ENCODE measurements around the gene TGFBR3L. TPM values are rescaled to one million over a fixed set of nuclear protein-coding genes. Genes with fewer than 3 reads are reported as not detected.

The TGFBR3L gene
- total and polyA plus RNA-seq, 2 of the 13 experiments (the other 11 are each of a cell fraction or from before 2014, with no cell fraction given), result 0.20 to 1.0 TPM

DNA sequence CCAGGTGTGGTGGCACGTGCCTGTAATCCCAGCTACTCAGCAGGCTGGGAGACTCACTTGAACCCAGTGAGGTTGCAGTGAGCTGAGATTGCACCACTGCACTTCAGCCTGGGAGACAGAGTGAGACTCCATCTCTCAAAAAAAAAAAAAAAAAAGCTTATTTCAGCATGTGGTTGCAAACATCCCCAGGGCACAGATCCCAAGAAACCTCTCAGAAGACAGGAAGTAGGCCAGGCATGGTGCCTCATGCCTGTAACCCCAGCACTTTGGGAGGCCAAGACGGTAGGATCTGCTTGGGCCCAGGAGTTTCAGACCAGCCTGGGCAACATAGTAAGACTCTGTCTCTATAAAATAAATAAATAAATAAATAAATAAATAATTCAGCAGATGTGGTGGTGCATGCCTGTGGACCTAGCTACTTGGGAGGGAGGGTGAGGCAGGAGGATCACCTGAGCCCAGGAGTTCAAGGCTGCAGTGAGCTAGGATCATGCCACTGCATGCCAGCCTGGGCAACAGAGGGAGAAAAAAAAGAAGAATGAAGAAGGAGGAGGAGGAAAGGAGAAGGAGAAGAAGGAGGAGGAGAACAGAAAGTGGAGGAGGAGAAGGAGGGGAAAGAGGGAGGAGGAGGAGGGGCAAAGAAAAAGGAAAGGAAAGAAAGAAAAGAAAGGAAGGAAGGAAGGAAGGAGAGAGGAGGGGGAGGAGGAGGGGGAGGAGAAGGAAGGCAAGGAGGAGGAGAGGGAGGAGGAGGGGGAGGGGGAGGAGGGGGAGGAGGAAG is 30.6 kb upstream of the TGFBR3L start (continued):
- TF ChIP-seq, protein P1, sequence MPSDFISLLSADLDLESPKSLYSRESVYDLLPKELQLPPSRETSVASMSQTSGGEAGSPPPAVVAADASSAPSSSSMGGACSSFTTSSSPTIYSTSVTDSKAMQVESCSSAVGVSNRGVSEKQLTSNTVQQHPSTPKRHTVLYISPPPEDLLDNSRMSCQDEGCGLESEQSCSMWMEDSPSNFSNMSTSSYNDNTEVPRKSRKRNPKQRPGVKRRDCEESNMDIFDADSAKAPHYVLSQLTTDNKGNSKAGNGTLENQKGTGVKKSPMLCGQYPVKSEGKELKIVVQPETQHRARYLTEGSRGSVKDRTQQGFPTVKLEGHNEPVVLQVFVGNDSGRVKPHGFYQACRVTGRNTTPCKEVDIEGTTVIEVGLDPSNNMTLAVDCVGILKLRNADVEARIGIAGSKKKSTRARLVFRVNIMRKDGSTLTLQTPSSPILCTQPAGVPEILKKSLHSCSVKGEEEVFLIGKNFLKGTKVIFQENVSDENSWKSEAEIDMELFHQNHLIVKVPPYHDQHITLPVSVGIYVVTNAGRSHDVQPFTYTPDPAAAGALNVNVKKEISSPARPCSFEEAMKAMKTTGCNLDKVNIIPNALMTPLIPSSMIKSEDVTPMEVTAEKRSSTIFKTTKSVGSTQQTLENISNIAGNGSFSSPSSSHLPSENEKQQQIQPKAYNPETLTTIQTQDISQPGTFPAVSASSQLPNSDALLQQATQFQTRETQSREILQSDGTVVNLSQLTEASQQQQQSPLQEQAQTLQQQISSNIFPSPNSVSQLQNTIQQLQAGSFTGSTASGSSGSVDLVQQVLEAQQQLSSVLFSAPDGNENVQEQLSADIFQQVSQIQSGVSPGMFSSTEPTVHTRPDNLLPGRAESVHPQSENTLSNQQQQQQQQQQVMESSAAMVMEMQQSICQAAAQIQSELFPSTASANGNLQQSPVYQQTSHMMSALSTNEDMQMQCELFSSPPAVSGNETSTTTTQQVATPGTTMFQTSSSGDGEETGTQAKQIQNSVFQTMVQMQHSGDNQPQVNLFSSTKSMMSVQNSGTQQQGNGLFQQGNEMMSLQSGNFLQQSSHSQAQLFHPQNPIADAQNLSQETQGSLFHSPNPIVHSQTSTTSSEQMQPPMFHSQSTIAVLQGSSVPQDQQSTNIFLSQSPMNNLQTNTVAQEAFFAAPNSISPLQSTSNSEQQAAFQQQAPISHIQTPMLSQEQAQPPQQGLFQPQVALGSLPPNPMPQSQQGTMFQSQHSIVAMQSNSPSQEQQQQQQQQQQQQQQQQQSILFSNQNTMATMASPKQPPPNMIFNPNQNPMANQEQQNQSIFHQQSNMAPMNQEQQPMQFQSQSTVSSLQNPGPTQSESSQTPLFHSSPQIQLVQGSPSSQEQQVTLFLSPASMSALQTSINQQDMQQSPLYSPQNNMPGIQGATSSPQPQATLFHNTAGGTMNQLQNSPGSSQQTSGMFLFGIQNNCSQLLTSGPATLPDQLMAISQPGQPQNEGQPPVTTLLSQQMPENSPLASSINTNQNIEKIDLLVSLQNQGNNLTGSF (CRISPR knock-in tag; IDR thresholded peaks at IDR 0.05), result no peak
- TF ChIP-seq ATM (IDR thresholded peaks at IDR 0.05; ENCODE audit: borderline replicate concordance), result no peak
- no peak for TF ChIP-seq TAF15 (IDR thresholded peaks at IDR 0.05; ENCODE audit: low read depth, low read length, poor library complexity, severe bottlenecking)
- no peak for TF ChIP-seq RARA (CRISPR knock-in tag; IDR thresholded peaks at IDR 0.05)
- TF ChIP-seq ZNF776 (CRISPR knock-in tag; IDR thresholded peaks at IDR 0.05), result no peak
- TF ChIP-seq, protein P2, sequence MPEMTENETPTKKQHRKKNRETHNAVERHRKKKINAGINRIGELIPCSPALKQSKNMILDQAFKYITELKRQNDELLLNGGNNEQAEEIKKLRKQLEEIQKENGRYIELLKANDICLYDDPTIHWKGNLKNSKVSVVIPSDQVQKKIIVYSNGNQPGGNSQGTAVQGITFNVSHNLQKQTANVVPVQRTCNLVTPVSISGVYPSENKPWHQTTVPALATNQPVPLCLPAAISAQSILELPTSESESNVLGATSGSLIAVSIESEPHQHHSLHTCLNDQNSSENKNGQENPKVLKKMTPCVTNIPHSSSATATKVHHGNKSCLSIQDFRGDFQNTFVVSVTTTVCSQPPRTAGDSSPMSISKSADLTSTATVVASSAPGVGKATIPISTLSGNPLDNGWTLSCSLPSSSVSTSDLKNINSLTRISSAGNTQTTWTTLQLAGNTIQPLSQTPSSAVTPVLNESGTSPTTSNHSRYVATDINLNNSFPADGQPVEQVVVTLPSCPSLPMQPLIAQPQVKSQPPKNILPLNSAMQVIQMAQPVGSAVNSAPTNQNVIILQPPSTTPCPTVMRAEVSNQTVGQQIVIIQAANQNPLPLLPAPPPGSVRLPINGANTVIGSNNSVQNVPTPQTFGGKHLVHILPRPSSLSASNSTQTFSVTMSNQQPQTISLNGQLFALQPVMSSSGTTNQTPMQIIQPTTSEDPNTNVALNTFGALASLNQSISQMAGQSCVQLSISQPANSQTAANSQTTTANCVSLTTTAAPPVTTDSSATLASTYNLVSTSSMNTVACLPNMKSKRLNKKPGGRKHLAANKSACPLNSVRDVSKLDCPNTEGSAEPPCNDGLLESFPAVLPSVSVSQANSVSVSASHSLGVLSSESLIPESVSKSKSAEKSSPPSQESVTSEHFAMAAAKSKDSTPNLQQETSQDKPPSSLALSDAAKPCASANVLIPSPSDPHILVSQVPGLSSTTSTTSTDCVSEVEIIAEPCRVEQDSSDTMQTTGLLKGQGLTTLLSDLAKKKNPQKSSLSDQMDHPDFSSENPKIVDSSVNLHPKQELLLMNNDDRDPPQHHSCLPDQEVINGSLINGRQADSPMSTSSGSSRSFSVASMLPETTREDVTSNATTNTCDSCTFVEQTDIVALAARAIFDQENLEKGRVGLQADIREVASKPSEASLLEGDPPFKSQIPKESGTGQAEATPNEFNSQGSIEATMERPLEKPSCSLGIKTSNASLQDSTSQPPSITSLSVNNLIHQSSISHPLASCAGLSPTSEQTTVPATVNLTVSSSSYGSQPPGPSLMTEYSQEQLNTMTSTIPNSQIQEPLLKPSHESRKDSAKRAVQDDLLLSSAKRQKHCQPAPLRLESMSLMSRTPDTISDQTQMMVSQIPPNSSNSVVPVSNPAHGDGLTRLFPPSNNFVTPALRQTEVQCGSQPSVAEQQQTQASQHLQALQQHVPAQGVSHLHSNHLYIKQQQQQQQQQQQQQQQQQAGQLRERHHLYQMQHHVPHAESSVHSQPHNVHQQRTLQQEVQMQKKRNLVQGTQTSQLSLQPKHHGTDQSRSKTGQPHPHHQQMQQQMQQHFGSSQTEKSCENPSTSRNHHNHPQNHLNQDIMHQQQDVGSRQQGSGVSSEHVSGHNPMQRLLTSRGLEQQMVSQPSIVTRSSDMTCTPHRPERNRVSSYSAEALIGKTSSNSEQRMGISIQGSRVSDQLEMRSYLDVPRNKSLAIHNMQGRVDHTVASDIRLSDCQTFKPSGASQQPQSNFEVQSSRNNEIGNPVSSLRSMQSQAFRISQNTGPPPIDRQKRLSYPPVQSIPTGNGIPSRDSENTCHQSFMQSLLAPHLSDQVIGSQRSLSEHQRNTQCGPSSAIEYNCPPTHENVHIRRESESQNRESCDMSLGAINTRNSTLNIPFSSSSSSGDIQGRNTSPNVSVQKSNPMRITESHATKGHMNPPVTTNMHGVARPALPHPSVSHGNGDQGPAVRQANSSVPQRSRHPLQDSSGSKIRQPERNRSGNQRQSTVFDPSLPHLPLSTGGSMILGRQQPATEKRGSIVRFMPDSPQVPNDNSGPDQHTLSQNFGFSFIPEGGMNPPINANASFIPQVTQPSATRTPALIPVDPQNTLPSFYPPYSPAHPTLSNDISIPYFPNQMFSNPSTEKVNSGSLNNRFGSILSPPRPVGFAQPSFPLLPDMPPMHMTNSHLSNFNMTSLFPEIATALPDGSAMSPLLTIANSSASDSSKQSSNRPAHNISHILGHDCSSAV (CRISPR knock-in tag; IDR thresholded peaks at IDR 0.05; ENCODE audit: borderline replicate concordance), result no peak
- TF ChIP-seq, protein P3, sequence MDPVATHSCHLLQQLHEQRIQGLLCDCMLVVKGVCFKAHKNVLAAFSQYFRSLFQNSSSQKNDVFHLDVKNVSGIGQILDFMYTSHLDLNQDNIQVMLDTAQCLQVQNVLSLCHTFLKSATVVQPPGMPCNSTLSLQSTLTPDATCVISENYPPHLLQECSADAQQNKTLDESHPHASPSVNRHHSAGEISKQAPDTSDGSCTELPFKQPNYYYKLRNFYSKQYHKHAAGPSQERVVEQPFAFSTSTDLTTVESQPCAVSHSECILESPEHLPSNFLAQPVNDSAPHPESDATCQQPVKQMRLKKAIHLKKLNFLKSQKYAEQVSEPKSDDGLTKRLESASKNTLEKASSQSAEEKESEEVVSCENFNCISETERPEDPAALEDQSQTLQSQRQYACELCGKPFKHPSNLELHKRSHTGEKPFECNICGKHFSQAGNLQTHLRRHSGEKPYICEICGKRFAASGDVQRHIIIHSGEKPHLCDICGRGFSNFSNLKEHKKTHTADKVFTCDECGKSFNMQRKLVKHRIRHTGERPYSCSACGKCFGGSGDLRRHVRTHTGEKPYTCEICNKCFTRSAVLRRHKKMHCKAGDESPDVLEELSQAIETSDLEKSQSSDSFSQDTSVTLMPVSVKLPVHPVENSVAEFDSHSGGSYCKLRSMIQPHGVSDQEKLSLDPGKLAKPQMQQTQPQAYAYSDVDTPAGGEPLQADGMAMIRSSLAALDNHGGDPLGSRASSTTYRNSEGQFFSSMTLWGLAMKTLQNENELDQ (CRISPR knock-in tag; IDR thresholded peaks at IDR 0.05; ENCODE audit: borderline replicate concordance), result no peak

Measured in HepG2 (cell line).